Subcutaneous adipose tissue (tissue), 4 donors: ENCODE results near the gene ATP4A. TPM values are rescaled to one million over a fixed set of nuclear protein-coding genes. Genes with fewer than 3 reads are reported as not detected.

Source experiments
- CTCF ChIP-seq: fragments of 450-650 bp; IDR thresholded peaks from one replicate; pipeline ENCODE4 v1.5.1; 2016; ENCODE audit warnings: low read depth, mild to moderate bottlenecking, control low read depth, antibody characterized with exemption, moderate library complexity
- total RNA-seq, 4 donors: library from RNA; depleted of rRNA; stranded (reverse); fragments of >200 nt; gene quantifications; one replicate each; pipeline ENCODE4 v1.1.0, GENCODE V29; 2016

Gene ATP4A
- total RNA-seq: not detected

- TF ChIP-seq CTCF: no peak
Measured at GRCh38 chr19:35563207-35563829, at the start of gene ATP4A. Gene ATP4A, minus strand, starts transcription at chr19:35563658. Its CDS starts 29 bp downstream, at chr19:35563629.

DNA sequence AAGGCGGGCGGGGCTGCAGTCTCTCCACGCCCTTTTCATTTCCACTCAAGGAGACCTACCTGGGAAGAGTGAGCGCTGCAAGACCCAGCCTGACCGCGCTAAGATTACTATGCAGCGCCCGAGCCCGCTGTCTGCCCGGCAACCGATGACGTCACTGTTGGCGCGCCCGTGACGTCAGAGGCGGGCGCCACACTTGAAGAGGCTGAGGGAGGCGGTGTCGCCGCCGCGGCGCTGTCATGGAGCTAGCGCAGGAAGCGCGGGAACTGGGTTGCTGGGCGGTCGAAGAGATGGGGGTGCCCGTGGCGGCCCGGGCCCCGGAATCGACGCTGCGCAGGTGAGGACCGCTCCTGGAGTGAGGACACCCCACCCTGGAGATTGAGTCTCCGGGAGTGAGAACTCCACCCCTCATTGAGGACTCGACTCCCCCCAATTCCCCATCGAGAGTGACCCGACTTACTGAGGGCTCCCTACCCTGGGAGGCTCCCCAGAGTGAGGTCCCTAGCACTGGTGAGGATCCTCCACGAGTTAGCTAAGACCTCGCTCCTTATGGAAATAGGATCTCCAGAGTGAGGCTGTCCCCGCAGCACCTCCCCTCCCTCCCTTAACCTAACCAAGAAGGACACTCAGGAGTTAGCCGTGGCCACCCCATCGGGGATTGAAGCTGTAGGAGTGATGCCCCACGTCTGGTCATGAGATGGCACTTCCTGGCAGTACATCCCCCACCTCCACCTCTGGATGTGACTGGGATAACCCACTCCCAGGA, 49.3 kb upstream of the ATP4A start, which contains the start of gene HAUS5:
Gene HAUS5 (plus strand): TSS at position 177 of the 763 bp plus-strand sequence. CDS start 60 bp downstream, at position 237.
- TF ChIP-seq CTCF: no peak

- no peak for TF ChIP-seq CTCF
Measured at GRCh38 chr19:35612224-35612558, 48.7 kb upstream of the ATP4A start.

DNA sequence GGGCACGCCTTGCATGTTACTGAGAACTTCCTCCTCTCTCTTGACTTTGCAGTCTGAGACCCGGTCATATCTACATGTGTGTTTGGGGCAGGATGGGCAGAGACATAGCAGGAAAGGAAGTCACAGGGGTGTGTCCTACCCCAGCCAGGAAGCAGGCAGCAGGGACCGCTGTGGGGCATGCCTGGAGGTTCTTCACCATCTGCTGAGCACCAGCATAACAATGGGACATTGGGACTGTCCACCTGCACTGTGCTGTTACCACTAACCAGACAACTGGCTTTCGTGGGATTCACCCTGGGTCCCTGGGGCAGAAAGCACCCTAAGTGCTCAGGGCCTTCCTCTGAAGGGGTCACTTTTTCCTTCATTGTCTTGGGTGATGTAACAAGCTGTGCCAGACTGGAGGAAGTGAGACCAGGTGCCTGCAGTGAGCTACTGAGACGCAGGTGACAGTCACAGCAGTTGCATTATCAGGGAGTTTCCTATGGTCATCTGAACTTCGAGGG, 46.4 kb upstream of the ATP4A start:
- no peak for TF ChIP-seq CTCF

GRCh38 chr19:35608251-35608650, 44.8 kb upstream of the ATP4A start:
- no peak for TF ChIP-seq CTCF

GRCh38 chr19:35607661-35608060, 44.2 kb upstream of the ATP4A start:
- TF ChIP-seq CTCF: no peak

DNA sequence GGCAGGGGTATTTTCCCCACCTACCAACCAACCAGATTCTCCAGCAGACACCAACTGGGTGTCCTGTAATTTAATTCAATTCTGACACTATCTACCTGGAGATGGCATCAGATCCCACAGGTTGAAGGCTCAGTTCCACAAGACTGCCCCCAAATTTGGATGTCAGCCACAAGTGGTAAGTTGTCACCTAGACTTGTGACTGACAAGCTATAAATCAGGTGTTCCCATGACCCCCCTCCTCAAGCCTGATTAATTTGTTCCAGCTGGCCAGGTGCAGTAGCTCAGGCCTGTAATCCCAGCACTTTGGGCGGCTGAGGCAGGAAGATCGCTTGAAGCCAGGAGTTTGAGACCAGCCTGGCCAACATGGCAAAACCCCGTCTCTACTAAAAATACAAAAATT, 38.5 kb upstream of the ATP4A start:
- TF ChIP-seq CTCF: no peak
